HG02970 (cell line): ENCODE results near the gene TMEM154.

ENCODE experiments used
- ATAC-seq: cut with Tn5 transposase; IDR thresholded peaks from one replicate; pipeline ENCODE4 v1.9.1; 2021; ENCODE audit warnings: mild to moderate bottlenecking, moderate library complexity, moderate number of reproducible peaks; ENCODE audit not compliant: unreplicated experiment, low FRiP score

Gene TMEM154

GRCh38 chr4:152640058-152640921 is 39.5 kb downstream of the TMEM154 start:
- ATAC-seq = no peak

- no peak for ATAC-seq
These were observed 43.9 kb downstream of the TMEM154 start for GRCh38 chr4:152635851-152636250.

GRCh38 chr4:152634110-152634760 is 45.6 kb downstream of the TMEM154 start:
- no peak for ATAC-seq

GRCh38 chr4:152633118-152633517 is 46.7 kb downstream of the TMEM154 start:
- no peak for ATAC-seq

GRCh38 chr4:152630324-152630723 is 49.5 kb downstream of the TMEM154 start:
- no peak for ATAC-seq

GRCh38 chr4:152629908-152630307 is 49.9 kb downstream of the TMEM154 start:
- no peak for ATAC-seq

- no peak for ATAC-seq
These were observed 51.7 kb downstream of the TMEM154 start for GRCh38 chr4:152628128-152628527.

- ATAC-seq = no peak
These were observed 53.0 kb downstream of the TMEM154 start for GRCh38 chr4:152626790-152627189.

- ATAC-seq = no peak
These were observed 58.9 kb downstream of the TMEM154 start for GRCh38 chr4:152620915-152621314.

GRCh38 chr4:152620218-152620617 is 59.6 kb downstream of the TMEM154 start:
- ATAC-seq = no peak

GRCh38 chr4:152619556-152619955 is 60.2 kb downstream of the TMEM154 start:
- no peak for ATAC-seq

- no peak for ATAC-seq
These were observed 60.8 kb downstream of the TMEM154 start for GRCh38 chr4:152618971-152619370.

- no peak for ATAC-seq
These were observed 63.0 kb downstream of the TMEM154 start for GRCh38 chr4:152616804-152617203.

GRCh38 chr4:152613841-152614721 is 65.7 kb downstream of the TMEM154 start:
- ATAC-seq = no peak

GRCh38 chr4:152613351-152613750 is 66.4 kb downstream of the TMEM154 start:
- ATAC-seq = no peak

GRCh38 chr4:152610131-152610530 is 69.7 kb downstream of the TMEM154 start:
- ATAC-seq = no peak

- ATAC-seq = no peak
These were observed 70.3 kb downstream of the TMEM154 start for GRCh38 chr4:152609481-152609880.

- no peak for ATAC-seq
These were observed 72.6 kb downstream of the TMEM154 start for GRCh38 chr4:152607178-152607577.

GRCh38 chr4:152606753-152607152 is 73.0 kb downstream of the TMEM154 start:
- no peak for ATAC-seq

- ATAC-seq = no peak
These were observed 74.0 kb downstream of the TMEM154 start for GRCh38 chr4:152605641-152606335.
